Renal cortical epithelial cell (primary cell): ENCODE data around the gene RADIL. TPM values are rescaled to one million over a fixed set of nuclear protein-coding genes. Genes with fewer than 3 reads are reported as not detected.

Experiments used
- DNase-seq: peaks from one replicate; pipeline ENCODE4 v3.0.0-alpha.2; 2011; ENCODE audit warnings: low read depth
- total RNA-seq: library from RNA; depleted of rRNA; stranded (reverse); fragments of >200 nt; gene quantifications from 2 replicates; pipeline ENCODE4 v1.2.3, GENCODE V29; 2014

The RADIL gene
- total RNA-seq, 1 donor from 2014 or later = not detected

GRCh38 chr7:4775250-4775847, 108.2 kb downstream of the RADIL start, which contains the start of gene AP5Z1:
TSS of gene AP5Z1 (plus strand) at chr7:4775623. CDS start at chr7:4775716, 93 bp downstream.
- DNase-seq = peak; percentile 90

DNA sequence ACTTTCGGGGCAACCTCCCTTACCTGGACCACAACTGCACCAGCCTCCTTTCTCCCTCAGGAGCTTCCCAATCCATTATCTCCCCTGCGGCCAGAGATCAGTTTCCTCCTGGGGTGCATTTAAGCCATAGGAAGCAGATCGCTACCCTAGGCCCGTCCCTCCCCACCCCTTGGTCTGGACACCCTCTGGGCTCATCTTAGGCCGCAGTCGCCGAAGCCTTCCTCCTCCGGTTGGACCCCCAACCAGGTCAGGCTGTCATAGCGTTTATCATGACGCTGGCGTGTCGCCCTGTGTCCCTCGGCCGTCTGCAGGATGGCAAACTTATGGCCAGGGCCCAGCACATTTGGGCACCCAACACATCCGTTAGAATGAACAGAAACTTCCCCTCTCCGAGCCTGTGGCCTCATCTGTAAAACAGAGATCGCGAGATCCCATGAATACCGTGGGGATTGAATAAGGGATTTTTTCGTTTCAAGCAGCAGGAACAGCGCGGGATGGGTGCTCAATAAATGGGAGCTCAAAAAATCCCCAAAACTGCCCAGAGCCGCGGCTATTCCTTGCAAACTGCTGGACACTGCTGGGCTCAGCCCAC, 108.8 kb downstream of the RADIL start:
- DNase-seq = peak; percentile 76

- DNase-seq = no peak
Observed at GRCh38 chr7:4774007-4774406, 109.5 kb downstream of the RADIL start.

DNA sequence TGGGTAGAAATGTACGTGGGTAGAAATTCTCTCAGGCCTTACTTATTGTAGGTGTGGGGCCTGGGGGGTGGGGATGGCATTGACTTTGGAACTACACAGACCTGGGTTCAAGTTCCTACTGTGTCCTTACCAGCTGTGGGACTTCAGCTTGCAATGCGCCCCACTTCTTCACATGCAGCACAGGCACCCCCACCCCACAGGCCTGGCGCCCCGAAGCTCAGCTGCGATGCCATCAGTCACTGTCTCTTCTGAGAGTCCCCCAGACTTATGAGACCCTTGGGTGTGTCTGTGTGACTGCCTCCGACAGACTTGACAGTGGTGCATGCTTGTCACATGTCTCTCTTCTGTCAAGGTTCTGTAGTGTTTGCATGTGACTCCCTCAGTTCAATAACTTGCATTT, 111.2 kb downstream of the RADIL start:
- no peak for DNase-seq

GRCh38 chr7:4771737-4772136, 111.8 kb downstream of the RADIL start:
- DNase-seq = no peak

DNA sequence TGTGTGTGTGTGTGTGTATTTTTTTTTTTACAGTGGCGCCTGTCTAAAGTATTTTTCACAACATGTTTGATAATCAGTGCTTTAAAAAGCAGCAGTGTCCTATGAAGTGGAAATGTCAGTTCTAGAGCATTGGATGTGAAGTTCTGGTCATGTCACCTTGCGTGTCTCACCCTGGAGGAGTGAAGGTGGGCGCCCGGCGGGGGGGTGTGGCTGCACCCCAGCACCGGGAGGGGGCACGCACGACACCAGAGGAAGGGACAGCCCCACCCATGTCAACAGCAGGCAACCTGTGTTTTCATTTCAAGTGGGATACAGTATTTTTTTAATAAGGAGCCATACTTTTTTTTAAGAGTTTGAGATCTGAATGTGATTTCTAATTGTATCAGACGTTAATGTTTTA, 112.6 kb downstream of the RADIL start:
- no peak for DNase-seq

DNA sequence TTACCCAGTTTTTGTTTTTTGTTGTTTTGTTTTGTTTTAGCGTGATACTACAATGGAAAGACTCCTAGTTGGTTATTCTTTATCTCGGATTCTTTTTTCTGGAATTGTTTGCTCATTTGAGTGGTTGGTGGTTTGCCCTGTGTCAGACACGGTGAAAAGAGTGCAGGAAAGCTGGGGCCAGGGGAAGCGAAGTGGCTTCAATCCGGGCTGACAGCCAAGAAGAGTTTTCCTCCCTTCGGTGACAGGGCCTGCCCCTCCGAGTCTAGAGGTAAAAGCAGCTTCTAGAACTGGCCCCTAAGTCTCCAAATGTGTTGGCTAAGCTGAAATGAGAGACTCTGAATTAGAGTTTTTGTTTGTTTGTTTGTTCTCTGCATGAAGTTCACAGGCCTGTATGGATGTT, 113.8 kb downstream of the RADIL start:
- DNase-seq = peak; percentile 7

DNA sequence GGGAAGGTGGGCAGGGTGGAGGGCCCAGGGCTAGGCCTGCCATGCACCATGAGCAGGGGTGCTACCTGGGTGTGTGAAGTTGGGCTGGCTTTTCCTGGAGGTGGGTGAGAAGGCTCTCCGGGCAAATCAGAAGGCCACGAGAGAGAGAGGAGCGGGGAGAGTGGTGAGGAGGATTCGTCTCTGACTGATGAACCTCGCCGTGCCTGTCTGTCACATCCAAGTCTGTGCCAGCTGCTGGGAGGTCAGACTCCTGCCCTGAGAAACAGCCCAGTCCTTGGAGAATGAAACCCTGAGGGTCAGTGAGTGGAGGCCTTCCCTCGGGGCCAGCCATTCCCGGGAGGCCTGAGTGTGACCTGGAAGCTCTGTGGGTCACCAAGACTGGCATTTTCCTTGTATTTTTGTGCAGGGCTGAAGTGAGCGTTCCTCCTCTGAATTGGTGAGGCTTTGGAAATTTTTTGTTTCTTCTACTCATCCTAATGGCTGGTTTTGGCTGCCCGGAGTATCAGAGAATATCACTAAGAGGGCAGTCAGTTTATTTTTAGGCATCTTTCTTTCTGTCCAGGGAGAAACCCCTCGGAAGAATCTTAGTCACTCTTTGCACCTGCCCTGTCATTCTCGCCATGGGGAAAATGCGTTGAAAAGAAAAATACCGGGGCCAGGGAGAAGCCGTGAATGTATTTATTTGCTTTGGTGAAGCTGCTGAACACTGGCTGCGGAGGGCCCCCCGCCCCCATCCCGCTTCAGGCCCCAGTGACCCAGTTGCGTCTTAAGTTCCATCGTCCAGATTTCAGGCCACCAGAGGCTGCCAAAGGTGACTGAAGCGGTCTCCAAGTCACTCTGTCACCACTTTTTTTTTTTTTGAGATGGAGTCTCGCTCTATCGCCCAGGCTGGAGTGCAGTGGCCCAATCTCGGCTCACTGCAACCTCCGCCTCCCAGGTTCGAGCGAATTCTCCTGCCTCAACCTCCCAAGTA, 114.6 kb downstream of the RADIL start:
- no peak for DNase-seq

DNA sequence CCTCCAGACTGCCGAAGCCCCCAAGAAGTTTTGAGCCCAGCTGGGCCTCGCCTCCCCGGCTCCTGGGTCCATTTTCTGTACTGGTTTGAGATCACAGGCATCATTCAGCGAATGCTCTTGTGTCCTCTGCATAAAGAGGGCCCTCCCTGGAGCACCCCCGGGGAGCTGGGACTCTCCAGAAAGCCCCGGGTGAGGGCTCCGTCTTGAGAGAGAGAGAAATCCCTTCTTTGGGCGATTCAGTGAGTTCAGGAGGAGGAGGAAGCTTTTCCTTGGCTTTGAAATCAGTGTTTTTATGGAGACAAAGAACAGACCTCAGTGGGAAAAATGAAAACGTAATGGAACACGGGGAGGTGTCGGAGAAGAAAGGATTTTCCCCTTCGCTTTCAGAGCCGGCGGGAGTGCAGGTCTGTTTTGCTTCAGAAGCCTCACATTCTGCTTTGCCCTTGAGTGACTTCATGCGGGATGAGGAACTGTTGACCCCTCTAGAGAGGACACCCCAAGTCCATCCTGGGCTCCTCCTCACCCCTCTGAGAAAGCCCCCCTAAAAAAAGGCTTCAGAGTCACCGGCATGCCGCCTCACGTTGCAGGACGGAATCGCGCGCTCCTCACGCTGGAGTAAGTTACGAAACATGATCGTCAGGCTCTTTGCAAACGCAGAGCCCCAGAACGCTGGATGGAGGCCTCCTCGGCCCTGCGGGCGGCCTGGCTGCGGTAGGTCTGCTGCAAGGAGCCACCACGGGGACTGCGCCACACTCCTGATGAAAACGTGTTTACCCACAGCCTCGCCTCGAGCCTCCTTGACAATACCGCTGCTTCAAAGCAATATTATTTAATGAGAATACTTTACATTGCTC, 116.6 kb downstream of the RADIL start:
- DNase-seq = no peak

- no peak for DNase-seq
Observed at GRCh38 chr7:4765776-4766490, 117.6 kb downstream of the RADIL start.

- DNase-seq = no peak
Observed at GRCh38 chr7:4764402-4765007, 119.0 kb downstream of the RADIL start.

GRCh38 chr7:4763794-4764185, 119.7 kb downstream of the RADIL start:
- no peak for DNase-seq

DNA sequence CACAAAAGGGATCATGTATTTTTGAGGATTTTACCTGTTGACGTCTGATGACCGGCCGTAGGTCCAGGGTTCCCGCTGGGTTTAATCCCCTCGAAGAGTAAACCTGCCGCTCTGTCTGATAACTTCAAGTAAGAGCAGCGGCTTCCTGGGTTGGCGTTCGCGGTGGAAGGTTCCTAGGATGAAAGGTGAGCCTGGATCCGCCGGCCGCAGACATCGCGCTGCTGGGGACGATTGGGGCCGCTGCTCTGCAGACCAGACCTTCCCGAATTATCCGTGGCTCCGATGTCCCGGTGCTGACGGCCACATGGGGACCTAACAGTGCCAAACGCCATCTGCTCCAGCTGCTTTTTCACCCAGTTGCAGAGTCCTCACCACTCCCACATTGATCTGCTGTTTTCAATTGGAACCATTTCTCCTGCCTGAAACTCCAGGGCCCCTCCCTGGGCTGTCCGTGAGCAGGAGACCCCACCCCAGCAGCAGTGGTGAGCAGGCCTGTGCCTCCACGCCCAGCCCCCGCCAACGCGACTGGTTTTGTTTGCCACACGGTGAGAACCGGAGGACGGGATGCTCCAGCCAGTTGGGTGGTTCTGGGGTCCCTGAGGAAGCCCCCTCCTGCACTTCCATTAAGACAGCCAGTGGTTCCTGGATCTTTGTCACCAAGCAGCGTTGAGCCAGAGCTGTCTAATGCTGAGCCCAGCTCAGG, 120.3 kb downstream of the RADIL start:
- no peak for DNase-seq

DNA sequence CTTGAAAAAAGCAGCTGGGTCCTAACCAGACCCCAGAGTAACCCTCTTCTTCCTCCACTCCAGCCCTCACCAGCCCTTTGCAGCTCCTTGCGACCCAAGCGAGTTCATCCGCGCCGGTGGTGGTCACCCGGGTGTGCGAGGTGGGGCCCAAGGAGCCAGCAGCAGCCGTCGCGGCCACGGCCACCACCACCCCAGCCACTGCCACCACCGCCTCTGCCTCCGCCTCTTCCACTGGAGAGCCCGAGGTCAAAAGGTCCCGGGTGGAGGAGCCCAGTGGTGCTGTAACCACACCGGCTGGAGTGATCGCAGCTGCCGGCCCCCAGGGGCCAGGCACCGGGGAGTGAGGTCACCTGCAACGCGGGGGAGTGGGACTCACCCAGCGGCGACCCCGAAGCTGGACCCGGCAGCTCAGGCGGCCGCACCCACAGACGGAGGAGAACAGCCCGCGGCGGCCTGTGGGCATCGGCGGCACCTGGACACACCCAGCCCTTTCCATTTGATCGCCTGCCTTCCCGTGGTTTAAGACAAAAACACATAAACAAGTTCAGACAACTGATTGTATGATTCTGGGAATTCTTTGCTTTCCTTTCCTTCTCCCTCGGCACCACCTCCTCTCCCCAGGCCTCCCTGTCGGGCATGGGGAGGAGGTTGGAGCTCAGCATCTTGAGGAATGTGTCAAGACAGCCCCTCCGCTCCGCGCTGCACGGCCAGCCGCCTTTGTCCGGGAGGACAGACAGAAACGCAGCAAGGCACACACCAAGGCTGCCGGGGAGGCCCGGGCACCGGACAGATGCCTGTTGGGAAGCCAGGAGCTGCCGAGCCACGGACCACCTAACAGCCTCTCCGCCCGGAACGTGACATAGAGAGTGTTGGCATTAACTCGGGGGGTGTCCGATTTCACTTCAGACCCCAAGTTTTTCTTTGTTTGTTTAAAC, 121.1 kb downstream of the RADIL start:
- DNase-seq = no peak

DNA sequence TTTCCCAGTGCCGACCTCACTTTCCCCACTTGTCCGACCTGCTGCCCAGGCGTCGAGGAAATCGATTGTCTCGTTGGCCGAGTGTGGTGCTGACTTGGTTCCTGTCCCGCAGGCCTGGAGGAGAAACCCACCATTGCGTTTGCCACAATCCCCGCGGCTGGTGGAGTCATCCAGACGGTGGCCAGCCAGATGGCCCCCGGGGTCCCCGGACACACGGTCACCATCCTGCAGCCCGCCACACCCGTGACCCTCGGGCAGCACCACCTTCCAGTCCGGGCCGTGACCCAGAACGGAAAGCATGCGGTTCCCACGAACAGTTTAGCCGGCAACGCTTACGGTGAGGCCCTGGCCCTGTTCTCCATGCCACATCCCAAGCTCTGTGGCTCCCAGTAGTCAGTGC, 122.6 kb downstream of the RADIL start:
- no peak for DNase-seq

- DNase-seq = no peak
Observed at GRCh38 chr7:4759211-4759610, 124.3 kb downstream of the RADIL start.

- DNase-seq = no peak
Observed at GRCh38 chr7:4758791-4759190, 124.7 kb downstream of the RADIL start.

- DNase-seq = no peak
Observed at GRCh38 chr7:4758111-4758510, 125.4 kb downstream of the RADIL start.

DNA sequence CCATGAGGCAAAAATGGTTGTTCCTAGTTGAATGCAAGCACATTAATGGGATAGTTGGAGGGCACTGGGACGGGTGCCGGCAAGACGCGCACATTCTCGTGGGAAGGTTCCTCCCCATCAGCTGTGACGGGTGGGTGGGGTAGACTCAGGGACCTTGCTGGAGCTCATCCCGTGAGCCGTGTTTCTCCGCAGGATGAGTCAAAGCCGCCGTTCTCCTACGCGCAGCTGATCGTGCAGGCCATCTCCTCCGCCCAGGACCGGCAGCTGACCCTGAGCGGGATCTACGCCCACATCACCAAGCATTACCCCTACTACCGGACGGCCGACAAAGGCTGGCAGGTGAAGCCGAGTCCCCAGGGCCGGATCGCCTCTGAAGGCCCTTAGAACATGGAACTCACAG, 128.5 kb downstream of the RADIL start:
- DNase-seq = no peak
